HepG2 (cell line): ENCODE data around the gene PURB. TPM values are rescaled to one million over a fixed set of nuclear protein-coding genes. Genes with fewer than 3 reads are reported as not detected.

Experiments
- CBX2 ChIP-seq, 2 experiments: fragments of 200-600 bp in 1 of 2; sonication (generic); formaldehyde crosslinking in 1 of 2; IDR thresholded peaks; 2 replicates each; pipeline versions ENCODE4 v1.7.0 to v1.8.1; 2018 to 2022; ENCODE audit warnings: low read depth in 2 of 2, low read length in 1 of 2, mild to moderate bottlenecking in 1 of 2, missing genetic modification reagents in 1 of 2
- CHD4 ChIP-seq: fragments of 200-600 bp; sonication (generic); IDR thresholded peaks from 2 replicates; pipeline ENCODE4 v1.7.0; 2017; ENCODE audit warnings: mild to moderate bottlenecking, low read length, borderline replicate concordance
- FOXP4 ChIP-seq: sonication (generic); formaldehyde crosslinking; IDR thresholded peaks from 2 replicates; pipeline ENCODE4 v1.4.0; 2020; ENCODE audit warnings: missing genetic modification reagents
- HDAC2 ChIP-seq: sonication (generic); formaldehyde crosslinking; IDR thresholded peaks from 2 replicates; pipeline ENCODE4 v1.4.0; 2020; ENCODE audit warnings: missing genetic modification reagents
- HOXA7 ChIP-seq: sonication (generic); formaldehyde crosslinking; IDR thresholded peaks from 2 replicates; pipeline ENCODE4 v1.8.1; 2022; ENCODE audit warnings: mild to moderate bottlenecking, missing genetic modification reagents, moderate library complexity
- HOXD1 ChIP-seq: sonication (generic); formaldehyde crosslinking; IDR thresholded peaks from 2 replicates; pipeline ENCODE4 v1.5.0; 2020; ENCODE audit warnings: missing genetic modification reagents
- MAFG ChIP-seq: sonication (generic); formaldehyde crosslinking; IDR thresholded peaks from 2 replicates; pipeline ENCODE4 v1.5.1; 2020; ENCODE audit warnings: mild to moderate bottlenecking, missing genetic modification reagents
- NR0B2 ChIP-seq: sonication (generic); formaldehyde crosslinking; IDR thresholded peaks from 2 replicates; pipeline ENCODE4 v1.4.0; 2020; ENCODE audit warnings: mild to moderate bottlenecking, missing genetic modification reagents
- PRPF4 ChIP-seq: fragments of 200-400 bp; formaldehyde crosslinking; IDR thresholded peaks from 2 replicates; pipeline ENCODE4 v1.6.1; 2016; ENCODE audit warnings: low read length, low read depth; ENCODE audit not compliant: poor library complexity, severe bottlenecking
- RNF2 ChIP-seq: fragments of 450-650 bp; conservative IDR thresholded peaks from 2 replicates; pipeline ENCODE4 v1.6.1; 2016; ENCODE audit warnings: low read depth
- SYNCRIP ChIP-seq: fragments of 200-400 bp; formaldehyde crosslinking; IDR thresholded peaks from 2 replicates; pipeline ENCODE4 v1.6.1; 2018; ENCODE audit warnings: mild to moderate bottlenecking, low read depth, low read length; ENCODE audit not compliant: insufficient read depth
- ZFAT ChIP-seq: sonication (generic); formaldehyde crosslinking; conservative IDR thresholded peaks from 2 replicates; pipeline ENCODE4 v1.8.1; 2023; ENCODE audit warnings: missing genetic modification reagents, inconsistent platforms
- ZHX2 ChIP-seq, 2 experiments: sonication (generic) in 1 of 2; formaldehyde crosslinking in 1 of 2; IDR thresholded peaks; 2 replicates each; pipeline versions ENCODE4 v1.6.1 to v1.9.0; 2014 to 2022; ENCODE audit warnings: antibody characterized with exemption in 1 of 2, borderline replicate concordance in 1 of 2, inconsistent platforms in 1 of 2, low read depth in 1 of 2, missing genetic modification reagents in 1 of 2
- ZNF281 ChIP-seq: sonication (generic); formaldehyde crosslinking; IDR thresholded peaks from 2 replicates; pipeline ENCODE4 v1.4.0; 2020; ENCODE audit warnings: missing genetic modification reagents, borderline replicate concordance
- ZNF589 ChIP-seq: sonication (generic); formaldehyde crosslinking; conservative IDR thresholded peaks from 2 replicates; pipeline ENCODE4 v1.8.0; 2022; ENCODE audit warnings: mild to moderate bottlenecking, moderate library complexity, missing genetic modification reagents
- ZNF614 ChIP-seq: IDR thresholded peaks from 2 replicates; pipeline ENCODE4 v1.6.1; 2018; ENCODE audit warnings: missing biosample characterization, missing genetic modification reagents, inconsistent platforms, borderline replicate concordance
- ZNF747 ChIP-seq: sonication (generic); formaldehyde crosslinking; IDR thresholded peaks from 2 replicates; pipeline ENCODE4 v1.8.1; 2023; ENCODE audit warnings: missing genetic modification reagents, mild to moderate bottlenecking, borderline replicate concordance
- polyA plus RNA-seq, 8 experiments: library from polyadenylated mRNA; depleted of rRNA in 3 of 8; stranded (reverse) in 7 of 8; unstranded in 1 of 8; fragments of >200 nt; fragmentation: Illumina TruSeq in 4 of 8; extraction: Trizol in 4 of 8; gene quantifications; 2 replicates each; pipeline versions ENCODE4 v1.2.1 to v1.2.3, GENCODE V29; 2011 to 2016; ENCODE audit warnings: low read depth in 4 of 8, missing spikeins in 1 of 8, mixed read lengths in 1 of 8; ENCODE audit not compliant: insufficient read depth in 1 of 8
- total RNA-seq, 5 experiments: library from RNA; depleted of rRNA; stranded (reverse); fragments of >200 nt; fragmentation: Illumina TruSeq; extraction: Trizol; gene quantifications; 2 replicates each; pipeline ENCODE4 v1.2.3, GENCODE V29; 2016; ENCODE audit warnings: low read depth in 1 of 5

PURB gene
- total and polyA plus RNA-seq, 2 of the 13 experiments (the other 11 are each of a cell fraction or from before 2014, with no cell fraction given) = 2.3 to 4.3 TPM

DNA sequence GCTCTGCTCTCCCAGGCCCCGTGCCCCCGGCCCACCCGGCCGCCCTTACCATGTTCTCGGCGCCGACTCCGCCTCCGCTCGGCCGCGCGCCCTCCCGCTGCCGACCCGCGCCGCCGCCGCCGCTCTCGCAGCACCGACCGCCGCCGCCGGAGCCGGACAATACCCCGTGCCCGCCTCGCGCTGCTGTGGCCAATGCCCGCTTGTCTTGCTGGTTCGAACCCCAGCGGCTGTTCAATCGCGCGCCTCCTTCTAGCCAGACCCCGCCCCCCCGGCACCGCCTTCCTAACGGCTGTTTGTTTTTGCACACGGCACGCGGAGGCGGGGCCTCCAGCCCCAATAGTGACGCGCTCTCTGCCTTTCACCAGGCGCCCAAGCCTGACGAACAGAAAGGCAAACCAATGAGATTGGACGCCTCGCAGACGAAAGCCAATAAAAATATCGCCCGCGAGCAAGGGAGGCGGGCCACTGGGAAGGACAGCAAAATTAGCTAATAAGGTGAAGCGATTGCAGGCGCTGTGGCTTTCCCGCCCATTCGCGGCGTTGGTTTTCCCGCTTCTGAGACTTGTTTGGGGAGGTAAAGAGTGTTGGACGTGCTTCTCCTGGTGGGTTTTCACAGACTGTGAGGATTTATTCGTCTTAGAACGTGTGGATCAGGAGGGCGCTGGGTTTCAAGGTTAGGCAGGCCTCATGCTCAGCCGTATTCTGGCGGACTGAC lies 37.3 kb downstream of the PURB start, which contains the start of gene H2AZ2 (continued):
- TF ChIP-seq HOXA7 (CRISPR knock-in tag) (no peak), PRPF4 (no peak), ZFAT (CRISPR knock-in tag) (no peak), CHD4 (no peak), ZHX2 (IDR thresholded peaks at IDR 0.05; ENCODE audit: low read depth) (no peak), ZHX2 (CRISPR knock-in tag; IDR thresholded peaks at IDR 0.05; ENCODE audit: borderline replicate concordance) (no peak), SYNCRIP (no peak), FOXP4 (CRISPR knock-in tag) (peak; percentile 44; the same call in 1 of the 2 replicates), CBX2 (IDR thresholded peaks at IDR 0.05; ENCODE audit: low read depth, low read length) (no peak), CBX2 (CRISPR knock-in tag; IDR thresholded peaks at IDR 0.05; ENCODE audit: low read depth) (no peak), RNF2 (peak; percentile 79; the same call in 1 of the 2 replicates), ZNF589 (CRISPR knock-in tag) (no peak), ZNF747 (CRISPR knock-in tag) (no peak), MAFG (CRISPR knock-in tag) (no peak), NR0B2 (CRISPR knock-in tag) (no peak; the same call in 1 of the 2 replicates), HOXD1 (CRISPR knock-in tag) (peak; percentile 52; the same call in 1 of the 2 replicates), ZNF614 (peak; percentile 49), ZNF281 (CRISPR knock-in tag) (no peak), HDAC2 (no peak)
